B cell (primary cell): ENCODE results near the gene GSE1. TPM values are rescaled to one million over a fixed set of nuclear protein-coding genes. Genes with fewer than 3 reads are reported as not detected.

Source experiments
- ATAC-seq: fragments of 200-7000 bp; cut with Tn5 transposase; one replicate; pipeline ENCODE4 v1.10.0; 2021; ENCODE audit warnings: low read depth, mild to moderate bottlenecking, moderate number of reproducible peaks, moderate library complexity
- CTCF ChIA-PET: fragments of 350-600 bp; sonication (Branson Sonifier 250); formaldehyde crosslinking; loops from one replicate; lab custom pipeline; 2021; ENCODE audit warnings: antibody characterized with exemption, inconsistent platforms; lab: Charles Lee
- POLR2A ChIA-PET: fragments of 350-600 bp; sonication (Branson Sonifier 250); formaldehyde crosslinking; loops from one replicate; lab custom pipeline; 2021; ENCODE audit warnings: antibody characterized with exemption; lab: Charles Lee
- DNase-seq: peaks from one replicate; pipeline ENCODE4 v3.0.0; 2013
- H2AFZ ChIP-seq: 2 replicates; pipeline ENCODE4 v1.6.1; 2012; ENCODE audit warnings: mild to moderate bottlenecking, low read depth, low read length; ENCODE audit not compliant: insufficient read depth, poor library complexity, severe bottlenecking
- H3K27ac ChIP-seq, 2 donors: 1 replicate in 1 of 2; 2 replicates in 1 of 2; pipeline ENCODE4 v1.5.1; 2012 to 2013; ENCODE audit warnings: low read length in 2 of 2, mild to moderate bottlenecking in 2 of 2, moderate library complexity in 1 of 2
- H3K27me3 ChIP-seq, 4 experiments: fragments of 200-600 bp in 1 of 4; sonication (generic) in 1 of 4; replicated peaks in 1 of 4; 1 replicate in 2 of 4; 2 replicates in 2 of 4; pipeline versions ENCODE4 v1.6.1 to v1.7.0; 2013 to 2016; ENCODE audit warnings: low read length in 3 of 4, mild to moderate bottlenecking in 2 of 4, mixed read lengths in 1 of 4, moderate library complexity in 1 of 4; ENCODE audit not compliant: insufficient read depth in 4 of 4, control insufficient read depth in 3 of 4; ENCODE audit errors: control extremely low read depth in 1 of 4
- H3K36me3 ChIP-seq, 2 experiments: replicated peaks in 1 of 2; 1 replicate in 1 of 2; 2 replicates in 1 of 2; pipeline versions ENCODE4 v1.6.1 to v1.7.1; 2013; ENCODE audit warnings: low read length in 1 of 2; ENCODE audit not compliant: insufficient read depth in 2 of 2, control insufficient read depth in 1 of 2; ENCODE audit errors: control extremely low read depth in 1 of 2, extremely low read depth in 1 of 2
- H3K4me1 ChIP-seq, 2 donors: fragments of 200-600 bp in 1 of 2; sonication (generic) in 1 of 2; 1 replicate in 1 of 2; 2 replicates in 1 of 2; pipeline versions ENCODE4 v1.5.1 to v1.6.1; 2013 to 2017; ENCODE audit warnings: low read length in 2 of 2; ENCODE audit not compliant: control insufficient read depth in 2 of 2, insufficient read depth in 2 of 2
- H3K4me2 ChIP-seq: replicated peaks from 2 replicates; pipeline ENCODE3; 2012; ENCODE audit warnings: mild to moderate bottlenecking, low read depth, low read length; ENCODE audit not compliant: poor library complexity, severe bottlenecking
- H3K4me3 ChIP-seq, 5 experiments: fragments of 200-600 bp in 1 of 5; sonication (generic) in 1 of 5; 1 replicate in 3 of 5; 2 replicates in 2 of 5; pipeline versions ENCODE4 v1.5.1 to v1.7.0; 2011 to 2016; ENCODE audit warnings: low read length in 4 of 5, mild to moderate bottlenecking in 4 of 5, low read depth in 2 of 5, control low read depth in 1 of 5, moderate library complexity in 1 of 5; ENCODE audit not compliant: insufficient read depth in 1 of 5; ENCODE audit errors: control extremely low read depth in 1 of 5, extremely low read depth in 1 of 5
- H3K79me2 ChIP-seq: fragments of 200-600 bp; sonication (generic); one replicate; pipeline ENCODE4 v1.6.0; 2016; ENCODE audit warnings: low read length; ENCODE audit not compliant: control insufficient read depth, insufficient read depth
- H3K9ac ChIP-seq: fragments of 200-600 bp; sonication (generic); 2 replicates; pipeline ENCODE4 v1.6.1; 2017; ENCODE audit warnings: mild to moderate bottlenecking, low read length, moderate library complexity
- H3K9me3 ChIP-seq, 3 donors: one replicate each; pipeline versions ENCODE4 v1.6.1 to v1.7.1; 2013; ENCODE audit warnings: low read length in 2 of 3; ENCODE audit not compliant: control insufficient read depth in 2 of 3, insufficient read depth in 1 of 3; ENCODE audit errors: control extremely low read depth in 1 of 3
- H4K20me1 ChIP-seq: 2 replicates; pipeline ENCODE4 v1.6.0; 2012; ENCODE audit warnings: mild to moderate bottlenecking, low read length; ENCODE audit not compliant: insufficient read depth, control insufficient read depth, poor library complexity, severe bottlenecking
- H3K27ac Mint-ChIP-seq: one replicate; pipeline ENCODE4 v1.8.0; 2021; ENCODE audit warnings: mixed read lengths
- H3K27me3 Mint-ChIP-seq: one replicate; pipeline ENCODE4 v1.8.0; 2021; ENCODE audit warnings: mixed read lengths
- H3K4me1 Mint-ChIP-seq: one replicate; pipeline ENCODE4 v1.8.0; 2021; ENCODE audit warnings: mixed read lengths
- H3K4me3 Mint-ChIP-seq: one replicate; pipeline ENCODE4 v1.8.0; 2021; ENCODE audit warnings: mixed read lengths
- H3K9me3 Mint-ChIP-seq: one replicate; pipeline ENCODE4 v1.8.0; 2022; ENCODE audit warnings: mixed read lengths; ENCODE audit not compliant: insufficient read depth
- CTCF ChIP-seq: fragments of 200-600 bp; IDR thresholded peaks from one replicate; pipeline ENCODE4 v1.8.0; 2022; ENCODE audit warnings: antibody characterized with exemption, mild to moderate bottlenecking
- EZH2 ChIP-seq: IDR thresholded peaks from 2 replicates; pipeline ENCODE4 v1.6.1; 2012; ENCODE audit warnings: borderline replicate concordance, low read depth, mild to moderate bottlenecking, moderate library complexity, low read length; ENCODE audit not compliant: insufficient read depth, poor library complexity, severe bottlenecking
- WGBS: methylation state at CpG from one replicate; pipeline ENCODE4 v1.1.5; 2013; ENCODE audit warnings: missing lambda C conversion rate; ENCODE audit not compliant: insufficient coverage; 5-methylcytosine and 5-hydroxymethylcytosine counted together
- intact Hi-C: fragments of 100-400 bp; cut with micrococcal nuclease; formaldehyde crosslinking; loops from one replicate; pipeline ENCODE4 v1.10.0; 2022
- polyA plus RNA-seq: library from polyadenylated mRNA; depleted of rRNA; stranded (reverse); fragments of >200 nt; gene quantifications from 2 replicates; pipeline ENCODE4 v1.2.3, GENCODE V29; 2012
- total RNA-seq, 2 donors: library from RNA; stranded (reverse); fragments of 120-200 nt in 1 of 2; gene quantifications; 1 replicate in 1 of 2; 2 replicates in 1 of 2; pipeline versions ENCODE4 v1.2.3 to v1.2.4, GENCODE V29; 2013 to 2022

Gene GSE1
- total and polyA plus RNA-seq, 2 donors (not counting 1 experiment from before 2014, with no cell fraction given): 57.3 to 76.1 TPM

GRCh38 chr16:85648070-85648714 is 35.1 kb downstream of the GSE1 start:
- TF ChIP-seq CTCF (no peak), EZH2 (no peak)
- Histone ChIP-seq H3K4me1 (no peaks in the 10 kb centered on the region), H3K9me3 (peaks cover 0 to 6% (median 0%) of the 10 kb centered on the region in 3 donors), H3K36me3 (peaks cover 1 to 39% of the 10 kb centered on the region in 2 experiments), H3K27me3 (no peaks in the 10 kb centered on the region), H2AFZ (no peak overlapping the region), H3K27ac (no peak overlapping the region), H3K4me2 (no peak overlapping the region), H3K4me3 (no peak overlapping the region), H3K9ac (no peak overlapping the region), H4K20me1 (peaks cover 93% of the 10 kb centered on the region), H3K79me2 (peaks cover 49% of the 10 kb centered on the region)
- 96% methylated on average over 26 of the region's 26 CpGs for WGBS
- ATAC-seq: no peak
- Mint-ChIP-seq H3K27me3 (no peaks in the 10 kb centered on the region), H3K4me3 (no peak overlapping the region), H3K4me1 (peaks cover 10% of the 10 kb centered on the region), H3K9me3 (no peaks in the 10 kb centered on the region), H3K27ac (no peak overlapping the region)
- ChIA-PET CTCF (interaction anchor here (1.0 kb wide), 1 partner anchor 11 kb away, joined by 3 read pairs; no protein-coding TSS in a partner anchor), POLR2A (no interaction called here)
- intact Hi-C loops: no loop called here
- DNase-seq: no peak

DNA sequence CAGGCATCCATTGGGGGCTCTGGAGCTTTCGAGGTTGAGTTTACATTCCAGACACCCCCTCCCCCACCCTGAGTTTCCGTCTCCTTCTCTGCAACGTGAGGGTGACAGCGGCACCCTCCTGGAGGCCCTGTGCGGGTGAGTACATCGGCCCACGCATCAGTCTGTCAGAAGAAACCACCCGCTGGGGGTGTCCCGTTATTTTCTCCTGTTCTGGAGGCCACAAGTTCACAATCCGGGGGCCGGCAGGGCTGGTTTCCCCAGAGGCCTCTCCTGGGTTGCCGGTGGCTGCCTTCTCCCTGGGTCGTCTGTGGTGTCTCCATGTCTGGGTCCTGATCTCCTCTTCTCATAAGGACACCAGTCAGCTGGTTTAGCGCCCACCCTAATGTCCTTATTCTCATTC is 35.7 kb downstream of the GSE1 start:
- ChIA-PET CTCF (interaction anchor here (1.0 kb wide), 1 partner anchor 10 kb away, joined by 3 read pairs; no protein-coding TSS in a partner anchor), POLR2A (no interaction called here)
- Mint-ChIP-seq H3K4me3 (no peak overlapping the region), H3K4me1 (peaks cover 9% of the 10 kb centered on the region), H3K9me3 (no peaks in the 10 kb centered on the region), H3K27ac (no peak overlapping the region), H3K27me3 (no peaks in the 10 kb centered on the region)
- no peaks in the 10 kb centered on the region for H3K4me1 ChIP-seq
- TF ChIP-seq CTCF (no peak), EZH2 (no peak)
- no peaks in the 10 kb centered on the region for H3K27me3 ChIP-seq
- H2AFZ ChIP-seq: no peak overlapping the region
- H3K4me2 ChIP-seq: no peak overlapping the region
- H3K9me3 ChIP-seq: peaks cover 0 to 6% (median 0%) of the 10 kb centered on the region in 3 donors
- ATAC-seq (no peak), DNase-seq (no peak)
- intact Hi-C loops: no loop called here
- H3K9ac ChIP-seq: no peak overlapping the region
- peaks cover 47% of the 10 kb centered on the region for H3K79me2 ChIP-seq
- 73% methylated on average over 13 of the region's 14 CpGs for WGBS
- H3K27ac ChIP-seq: no peak overlapping the region
- peaks cover 93% of the 10 kb centered on the region for H4K20me1 ChIP-seq
- H3K36me3 ChIP-seq: peaks cover 1 to 42% of the 10 kb centered on the region in 2 experiments
- H3K4me3 ChIP-seq: no peak overlapping the region
